Heart right ventricle (tissue), 16 donors: Measurements from ENCODE around the gene TOX2. TPM values are rescaled to one million over a fixed set of nuclear protein-coding genes. Genes with fewer than 3 reads are reported as not detected.
A peak's percentile ranks its signal among the peaks of the same experiment; 100 is the strongest.

Experiments
- ATAC-seq, 8 donors: fragments of 200-7000 bp; cut with Tn5 transposase; one replicate each; pipeline ENCODE4 v1.9.1; 2020; ENCODE audit warnings: mild to moderate bottlenecking in 8 of 8, moderate library complexity in 8 of 8, moderate number of reproducible peaks in 1 of 8
- DNase-seq, 2 donors: peaks; one replicate each; pipeline ENCODE4 v3.0.0-alpha.2; 2020
- H3K27ac ChIP-seq, 10 donors: fragments of 200-600 bp; sonication (generic) in 2 of 10; one replicate each; pipeline versions ENCODE4 v1.5.0 to v1.8.0; 2020 to 2022; ENCODE audit warnings: mild to moderate bottlenecking in 3 of 10
- H3K27me3 ChIP-seq, 7 donors: fragments of 200-600 bp; one replicate each; pipeline ENCODE4 v1.8.0; 2021 to 2022; ENCODE audit warnings: mild to moderate bottlenecking in 2 of 7
- H3K36me3 ChIP-seq, 9 donors: fragments of 200-600 bp; sonication (generic) in 1 of 9; one replicate each; pipeline versions ENCODE4 v1.5.0 to v1.8.0; 2020 to 2022; ENCODE audit warnings: mild to moderate bottlenecking in 2 of 9
- H3K4me1 ChIP-seq, 9 donors: fragments of 200-600 bp; sonication (generic) in 1 of 9; one replicate each; pipeline versions ENCODE4 v1.5.0 to v1.8.0; 2020 to 2022; ENCODE audit warnings: mild to moderate bottlenecking in 4 of 9
- H3K4me3 ChIP-seq, 10 donors: fragments of 200-600 bp; sonication (generic) in 2 of 10; one replicate each; pipeline versions ENCODE4 v1.5.0 to v1.8.0; 2020 to 2022; ENCODE audit warnings: mild to moderate bottlenecking in 7 of 10, moderate library complexity in 2 of 10
- H3K9me3 ChIP-seq, 11 donors: fragments of 200-600 bp in 10 of 11; sonication (generic) in 2 of 11; one replicate each; pipeline versions ENCODE4 v1.5.0 to v1.8.0; 2013 to 2022; ENCODE audit warnings: mild to moderate bottlenecking in 2 of 11, control low read depth in 1 of 11, moderate library complexity in 1 of 11
- CTCF ChIP-seq, 9 donors: fragments of 200-600 bp; sonication (generic) in 2 of 9; IDR thresholded peaks; one replicate each; pipeline versions ENCODE4 v1.5.0 to v1.8.0; 2021 to 2022; ENCODE audit warnings: antibody characterized with exemption in 9 of 9, mild to moderate bottlenecking in 5 of 9, moderate library complexity in 1 of 9
- WGBS, 2 donors: extraction: QIAGEN DNeasy Blood & Tissue Kit; methylation state at CpG; one replicate each; pipeline ENCODE4 v1.1.7; 2013; ENCODE audit warnings: inconsistent platforms in 1 of 2; 5-methylcytosine and 5-hydroxymethylcytosine counted together
- intact Hi-C, 10 donors: fragments of 100-400 bp; cut with DNase I; formaldehyde crosslinking; loops; one replicate each; pipeline versions ENCODE4 v1.11.1 to v1.14.2; 2022
- polyA plus RNA-seq, 2 donors: library from polyadenylated mRNA; stranded (reverse); fragments of 200-250 nt; gene quantifications; one replicate each; pipeline ENCODE4 v1.2.3, GENCODE V29; 2013
- total RNA-seq, 10 donors: library from RNA; stranded (reverse); fragmentation: NEBNext Ultra II Directional in 3 of 10; extraction: Animal tissue kit (Norgen Biotek cat#: 25700) in 3 of 10; gene quantifications; one replicate each; pipeline versions ENCODE4 v1.2.1 to v1.2.4, GENCODE V29; 2021 to 2023
- donor health status: Arrhythmogenic right ventricular cardiomyopathy.
- donor health status: ischemic (EF 13 %, LVEDD 7.1; RV severe dilation, severe dysfunction).
- donor health status: healthy with polysubstance abuse.
- donor health status: DM: no; HTN: yes; CAD: no.
- donor health status: DM: no; HTN: no; CAD: no.
- donor health status: ischemic (EF 25% LVEDD 6.9; RV normal size, moderate dysfunction).
- donor health status: ischemic (EF 25% LVEDD 5.7; RV mildly dilated, moderate dysfunction).
- donor health status: healthy.
- donor health status: DM: yes; HTN: yes; CAD: no.
- donor health status: Ischemic cardiomyopathy.
- donor health status: ischemic (EF 35%, LVEDD 5.7; RV mildly dilated, moderate dysfunction).
- donor health status: nonischemic (EF 11% LVEDD 7.7; RV severe dilation, severe dysfunction).
- donor health status: DM: yes; HTN: yes; CAD: no.
- donor health status: PGD.
- donor health status: ischemic (EF 29% LVEDD 5.4; RV normal size, mild dysfunction).
- donor health status: nonischemic (EF 23%, LVEDD 6.1; RV moderate dilation, normal function).

The TOX2 gene
- total and polyA plus RNA-seq, 12 donors: 0.25 to 2.0 (median 1.1) TPM

GRCh38 chr20:44080646-44081267 lies 166.1 kb downstream of the TOX2 start:
- 14 to 18% methylated on average over 8 of the region's 8 CpGs for WGBS, 2 donors
- peaks cover 0 to 17% (median 4%) of the 10 kb centered on the region in 9 donors for H3K4me1 ChIP-seq
- H3K27ac ChIP-seq: no peak overlapping the region
- no peak overlapping the region for H3K4me3 ChIP-seq
- TF ChIP-seq CTCF (IDR thresholded peaks at IDR 0.05): peak; percentile 95 to 100 (median 98)
- DNase-seq (peak; percentile 52 to 69), ATAC-seq (peak; percentile 68 to 88 (median 84))
- no peaks in the 10 kb centered on the region for H3K9me3 ChIP-seq
- intact Hi-C loops: loop anchor here (1.0 to 10.0 kb wide), 15 partner anchors 24 to 636 kb away; partner anchors contain the start of gene SRSF6 (in 1 of the 10)
- H3K27me3 ChIP-seq: no peaks in the 10 kb centered on the region
- H3K36me3 ChIP-seq: no peaks in the 10 kb centered on the region

DNA sequence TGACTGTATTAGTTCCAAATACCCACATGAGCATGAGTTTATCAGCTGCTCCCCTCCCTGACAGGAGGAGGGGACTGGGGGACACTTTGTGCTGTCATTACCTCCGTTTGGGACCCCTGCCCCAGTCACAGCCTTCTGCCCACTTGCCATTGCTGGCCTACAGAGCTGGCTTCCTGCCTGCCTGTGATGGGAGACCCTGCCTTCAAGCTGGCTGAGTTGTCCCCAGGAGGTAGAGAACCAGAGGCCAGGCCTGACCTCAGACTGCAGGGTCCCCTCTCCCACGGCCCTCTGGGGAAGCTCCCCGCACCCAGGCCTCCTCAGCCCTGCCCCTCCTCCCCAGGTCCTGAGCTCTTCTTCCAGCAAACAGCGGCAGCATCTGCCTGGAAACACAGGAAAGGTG lies 166.8 kb downstream of the TOX2 start:
- Histone ChIP-seq H3K4me3 (no peak overlapping the region), H3K36me3 (no peaks in the 10 kb centered on the region), H3K27ac (no peak overlapping the region), H3K4me1 (peaks cover 0 to 17% (median 4%) of the 10 kb centered on the region in 9 donors), H3K27me3 (no peaks in the 10 kb centered on the region), H3K9me3 (no peaks in the 10 kb centered on the region)
- 55 to 64% methylated on average over 4 of the region's 4 CpGs for WGBS, 2 donors
- DNase-seq (no peak), ATAC-seq (no peak)
- TF ChIP-seq CTCF (IDR thresholded peaks at IDR 0.05): no peak
- intact Hi-C loops: loop anchor here (1.0 to 10.0 kb wide), 13 partner anchors 237 to 637 kb away; partner anchors contain the start of gene SRSF6 (in 1 of the 10)

DNA sequence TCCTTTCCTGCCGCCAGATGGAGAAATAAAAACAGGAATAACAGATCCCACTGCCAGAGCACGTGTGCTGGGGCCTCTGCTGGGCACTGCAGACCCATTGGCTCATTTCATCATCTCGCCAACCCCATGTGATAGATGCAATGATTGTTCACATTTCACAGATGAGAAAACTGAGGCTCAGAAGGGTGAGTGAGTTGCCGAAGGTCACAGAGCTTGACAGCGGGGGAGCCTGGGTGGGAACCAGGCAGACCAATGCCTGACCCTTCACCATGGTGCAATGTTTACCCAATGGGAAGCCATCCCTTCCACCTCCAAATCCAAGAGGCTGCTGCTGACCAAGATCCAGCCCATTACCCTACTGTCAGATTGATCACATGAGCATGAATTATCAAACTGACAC lies 167.2 kb downstream of the TOX2 start:
- H3K9me3 ChIP-seq: no peaks in the 10 kb centered on the region
- H3K36me3 ChIP-seq: no peaks in the 10 kb centered on the region
- peaks cover 0 to 17% (median 4%) of the 10 kb centered on the region in 9 donors for H3K4me1 ChIP-seq
- WGBS, 2 donors: 79 to 85% methylated on average over 5 of the region's 5 CpGs
- intact Hi-C loops: loop anchor here (1.0 to 10.0 kb wide), 13 partner anchors 237 to 637 kb away; partner anchors contain the start of gene SRSF6 (in 1 of the 10)
- DNase-seq: no peak
- H3K4me3 ChIP-seq: no peak overlapping the region
- H3K27me3 ChIP-seq: no peaks in the 10 kb centered on the region
- no peak for TF ChIP-seq CTCF (IDR thresholded peaks at IDR 0.05)
- ATAC-seq: no peak
- no peak overlapping the region for H3K27ac ChIP-seq

- Histone ChIP-seq H3K36me3 (no peaks in the 10 kb centered on the region), H3K9me3 (no peaks in the 10 kb centered on the region), H3K27me3 (no peaks in the 10 kb centered on the region), H3K27ac (peak overlapping the region in 4 of 10 donors; percentile 22 to 46 (median 36)), H3K4me3 (no peak overlapping the region), H3K4me1 (peaks cover 0 to 17% (median 4%) of the 10 kb centered on the region in 9 donors)
- intact Hi-C loops: loop anchor here in 9 of 10 donors (5.0 to 10.0 kb wide), 9 partner anchors 239 to 639 kb away; partner anchors contain the start of gene SRSF6 (in 1 of the 9)
- 62 to 67% methylated on average over 10 of the region's 10 CpGs for WGBS, 2 donors
- DNase-seq: peak; percentile 63
- peak in 7 of 8 donors; percentile 44 to 83 (median 77) for ATAC-seq
- no peak for TF ChIP-seq CTCF (IDR thresholded peaks at IDR 0.05)
Observed at GRCh38 chr20:44083220-44083933, 168.7 kb downstream of the TOX2 start.
